ENCODE measurements around the gene HELQ. TPM values are rescaled to one million over a fixed set of nuclear protein-coding genes. Genes with fewer than 3 reads are reported as not detected.
"Not testable (repeated sequence)": the region's sequence is repeated elsewhere in the genome, so short reads cannot be mapped to it uniquely, and the experiment has no call there.

Gene HELQ
- total and polyA plus RNA-seq, 11 donors = 3.1 to 15.8 (median 12.9) TPM

DNA sequence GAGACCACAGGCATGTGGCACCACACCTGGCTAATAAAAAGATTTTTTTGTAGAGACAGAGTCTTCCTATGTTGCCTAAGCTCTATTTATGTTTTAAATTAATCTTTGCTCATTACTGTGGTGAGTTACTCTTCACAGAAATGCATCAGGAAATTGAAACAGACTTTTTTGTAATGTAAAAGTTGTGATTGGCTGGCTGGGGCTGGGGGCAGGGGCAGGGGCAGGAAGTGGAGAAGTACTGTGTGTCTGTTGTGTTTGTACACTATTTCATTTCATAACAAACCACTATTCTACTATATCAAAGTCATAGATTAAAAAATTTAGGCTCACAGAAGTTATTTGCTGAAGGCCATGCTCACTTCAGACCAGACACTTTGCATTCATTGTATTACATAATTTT is 48.4 kb upstream of the HELQ start:
- Histone ChIP-seq H3K4me1 (no peaks in the 10 kb centered on the region), H3K27me3 (no peaks in the 10 kb centered on the region), H3K27ac (no peak overlapping the region), H3K36me3 (no peaks in the 10 kb centered on the region), H3K4me3 (no peak overlapping the region), H3K9me3 (no peaks in the 10 kb centered on the region)
- intact Hi-C loops (cut with DNase I) = loop anchor here in 1 of 10 donors (10.0 kb wide), 1 partner anchor 1001 kb away; no protein-coding TSS in a partner anchor
- TF ChIP-seq POLR2A (IDR thresholded peaks at IDR 0.05) = no peak
- TF ChIP-seq, protein P1, sequence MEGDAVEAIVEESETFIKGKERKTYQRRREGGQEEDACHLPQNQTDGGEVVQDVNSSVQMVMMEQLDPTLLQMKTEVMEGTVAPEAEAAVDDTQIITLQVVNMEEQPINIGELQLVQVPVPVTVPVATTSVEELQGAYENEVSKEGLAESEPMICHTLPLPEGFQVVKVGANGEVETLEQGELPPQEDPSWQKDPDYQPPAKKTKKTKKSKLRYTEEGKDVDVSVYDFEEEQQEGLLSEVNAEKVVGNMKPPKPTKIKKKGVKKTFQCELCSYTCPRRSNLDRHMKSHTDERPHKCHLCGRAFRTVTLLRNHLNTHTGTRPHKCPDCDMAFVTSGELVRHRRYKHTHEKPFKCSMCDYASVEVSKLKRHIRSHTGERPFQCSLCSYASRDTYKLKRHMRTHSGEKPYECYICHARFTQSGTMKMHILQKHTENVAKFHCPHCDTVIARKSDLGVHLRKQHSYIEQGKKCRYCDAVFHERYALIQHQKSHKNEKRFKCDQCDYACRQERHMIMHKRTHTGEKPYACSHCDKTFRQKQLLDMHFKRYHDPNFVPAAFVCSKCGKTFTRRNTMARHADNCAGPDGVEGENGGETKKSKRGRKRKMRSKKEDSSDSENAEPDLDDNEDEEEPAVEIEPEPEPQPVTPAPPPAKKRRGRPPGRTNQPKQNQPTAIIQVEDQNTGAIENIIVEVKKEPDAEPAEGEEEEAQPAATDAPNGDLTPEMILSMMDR (IDR thresholded peaks at IDR 0.05) = no peak
- no peak for DNase-seq
- no peak for ATAC-seq

DNA sequence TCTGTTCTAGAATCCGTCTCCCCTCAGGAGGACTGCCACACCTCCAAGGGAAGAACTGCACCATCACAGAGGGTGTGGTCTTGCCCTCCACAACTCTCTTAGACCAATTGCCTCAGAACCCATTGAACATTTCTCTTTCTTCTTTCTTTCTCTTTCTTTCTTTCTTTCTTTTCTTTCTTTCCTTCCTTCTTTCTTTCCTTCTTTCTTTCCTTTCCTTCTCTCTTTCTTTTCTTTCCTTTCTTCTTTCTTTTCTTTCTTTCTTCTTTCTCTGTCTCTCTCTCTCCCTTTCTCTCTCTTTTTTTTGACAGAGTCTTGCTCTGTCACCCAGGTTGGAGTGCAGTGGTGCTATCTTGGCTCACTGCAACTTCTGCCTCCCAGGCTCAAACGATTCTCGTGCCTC is 46.0 kb upstream of the HELQ start:
- not testable (repeated sequence) for H3K27ac ChIP-seq, H3K4me3 ChIP-seq, H3K9me3 ChIP-seq, ATAC-seq, DNase-seq, H3K27me3 ChIP-seq, H3K36me3 ChIP-seq, H3K4me1 ChIP-seq
- WGBS, 4 donors = 87 to 93% (median 89%) methylated on average over 3 of the region's 3 CpGs
- intact Hi-C loops (cut with DNase I) = loop anchor here in 1 of 10 donors (10.0 kb wide), 1 partner anchor 1003 kb away; no protein-coding TSS in a partner anchor

DNA sequence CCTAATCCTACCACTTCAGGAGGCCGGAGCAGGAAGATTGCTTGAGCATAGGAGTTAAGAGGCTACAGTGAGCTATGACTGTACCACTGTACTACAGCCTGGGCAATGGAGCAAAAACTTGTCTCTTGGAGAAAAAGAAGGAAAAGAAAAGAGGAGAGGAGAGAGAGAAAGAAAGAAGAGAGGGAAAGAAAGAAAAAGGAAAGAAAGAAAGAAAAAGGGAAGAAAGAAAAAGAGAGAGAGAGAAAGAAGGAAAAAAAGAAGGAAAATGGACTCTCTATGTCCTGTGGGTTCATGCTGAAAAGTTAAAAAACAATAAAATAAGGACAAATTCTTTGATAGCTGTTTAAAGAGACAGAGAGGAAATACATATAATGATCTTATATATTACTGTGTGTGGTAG is 42.6 kb upstream of the HELQ start:
- ATAC-seq = no peak
- no peaks in the 10 kb centered on the region for H3K9me3 ChIP-seq
- TF ChIP-seq, protein P1 (IDR thresholded peaks at IDR 0.05) = no peak
- TF ChIP-seq POLR2A (IDR thresholded peaks at IDR 0.05) = no peak
- H3K36me3 ChIP-seq = no peaks in the 10 kb centered on the region
- H3K27ac ChIP-seq = no peak overlapping the region
- H3K4me3 ChIP-seq = no peak overlapping the region
- H3K27me3 ChIP-seq = no peaks in the 10 kb centered on the region
- WGBS, 4 donors = 83 to 100% (median 89%) methylated on average over 1 of the region's 1 CpG
- no peak for DNase-seq
- intact Hi-C loops (cut with DNase I) = no loop called here
- no peaks in the 10 kb centered on the region for H3K4me1 ChIP-seq

DNA sequence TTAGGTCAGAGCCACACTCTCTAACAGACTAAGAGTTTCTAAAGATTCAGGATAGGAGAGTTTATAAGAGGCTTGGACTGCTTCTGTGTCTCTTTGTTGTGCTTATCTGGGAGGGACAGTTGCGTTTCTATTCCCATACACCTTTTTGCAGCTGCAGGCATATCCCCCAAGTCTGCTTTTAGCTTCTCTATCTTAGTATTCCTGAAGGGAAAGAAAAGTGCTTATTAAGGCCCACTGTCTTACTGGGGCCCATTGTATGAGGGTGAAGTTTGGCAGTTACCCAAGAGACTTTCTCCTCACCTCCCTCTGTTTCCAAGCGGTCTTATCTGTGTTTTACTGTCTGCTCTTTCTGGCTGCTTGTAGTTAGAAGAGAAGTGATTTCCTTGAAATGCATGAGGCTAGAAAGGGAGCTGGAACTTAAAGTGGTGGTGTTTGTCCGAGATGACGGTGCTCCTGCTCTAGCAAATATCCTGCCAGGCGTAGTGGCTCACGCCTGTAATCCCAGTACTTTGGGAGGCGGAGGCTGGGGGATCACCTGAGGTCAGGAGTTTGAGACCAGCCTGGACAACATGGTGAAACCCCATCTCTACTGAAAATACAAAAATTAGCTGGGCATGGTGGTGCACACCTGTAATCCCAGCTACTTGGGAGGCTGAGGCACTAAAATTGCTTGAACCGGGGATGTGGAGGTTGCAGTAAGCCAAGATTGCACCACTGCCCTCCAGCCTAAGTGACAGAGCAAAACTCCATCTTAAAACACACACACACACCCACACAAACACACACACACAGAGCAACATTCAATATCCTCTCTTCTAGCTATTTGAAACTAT is 40.7 kb upstream of the HELQ start:
- whole genome bisulfite sequencing, 4 donors = 53 to 60% (median 56%) methylated on average over 8 of the region's 8 CpGs
- not testable (repeated sequence) for DNase-seq, H3K27me3 ChIP-seq

DNA sequence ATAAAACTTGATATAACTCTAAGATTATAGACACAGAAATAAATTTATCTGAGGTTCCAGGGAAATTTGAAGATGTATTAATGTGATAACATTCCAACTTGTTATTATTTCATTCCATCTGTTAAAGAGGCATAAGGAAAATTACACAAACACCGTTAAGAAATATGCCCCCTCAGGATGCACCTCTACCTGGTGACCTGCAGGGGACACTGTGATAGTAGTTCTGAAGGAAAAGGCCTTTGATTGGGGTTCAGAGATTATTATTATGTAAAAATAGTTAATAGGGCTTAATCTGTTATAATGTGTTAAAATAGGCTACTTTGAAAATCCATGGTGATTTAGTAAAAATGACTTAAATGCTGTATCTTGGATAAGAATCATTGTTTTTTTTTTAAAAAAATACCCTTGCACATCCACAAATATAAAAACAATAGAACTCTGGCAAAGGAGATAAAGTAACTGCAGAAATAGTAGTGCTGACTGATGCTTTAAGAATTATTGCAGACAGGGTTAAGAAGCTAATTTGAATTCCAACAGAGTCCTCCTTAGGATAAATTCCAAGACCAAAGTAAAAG is 35.3 kb upstream of the HELQ start:
- intact Hi-C loops (cut with DNase I) = loop anchor here in 1 of 10 donors (5.0 kb wide), 1 partner anchor 151 kb away; no protein-coding TSS in a partner anchor
- 2 to 4% (median 4%) methylated on average over 1 of the region's 1 CpG for WGBS, 4 donors

More for the DNA sequence above, 40.7 kb upstream of the HELQ start:
- H3K9me3 ChIP-seq; H3K4me1 ChIP-seq; H3K27ac ChIP-seq; ATAC-seq; intact Hi-C loops (cut with DNase I); H3K36me3 ChIP-seq; H3K4me3 ChIP-seq: not testable (repeated sequence)

More for the DNA sequence above, 35.3 kb upstream of the HELQ start:
- Histone ChIP-seq H3K4me3 (no peak overlapping the region), H3K36me3 (no peaks in the 10 kb centered on the region), H3K4me1 (no peaks in the 10 kb centered on the region), H3K27me3 (no peaks in the 10 kb centered on the region), H3K9me3 (no peaks in the 10 kb centered on the region), H3K27ac (no peak overlapping the region)
- TF ChIP-seq, protein P1 (IDR thresholded peaks at IDR 0.05) = peak; percentile 46 to 69 (median 61)
- TF ChIP-seq POLR2A (IDR thresholded peaks at IDR 0.05) = no peak
- no peak for ATAC-seq
- DNase-seq = no peak

Data from heart left ventricle (tissue), 16 donors.